ENCODE measurements around the gene KRT4. TPM values are rescaled to one million over a fixed set of nuclear protein-coding genes. Genes with fewer than 3 reads are reported as not detected.

The KRT4 gene
- total RNA-seq, 1 donor from 2014 or later: not detected

GRCh38 chr12:52782502-52782901, 31.4 kb downstream of the KRT4 start:
- TF ChIP-seq CTCF (IDR thresholded peaks at IDR 0.05; ENCODE audit: borderline replicate concordance): no peak
- H3K36me3 ChIP-seq: no peaks in the 10 kb centered on the region
- H3K27ac ChIP-seq (replicated peaks): no peak overlapping the region
- no peaks in the 10 kb centered on the region for H3K9me3 ChIP-seq (replicated peaks)
- H3K4me3 ChIP-seq: no peak overlapping the region
- intact Hi-C loops (cut with micrococcal nuclease): no loop called here
- peaks cover 87% of the 10 kb centered on the region for H3K27me3 ChIP-seq (ENCODE audit: low read depth)
- no peaks in the 10 kb centered on the region for H3K4me1 ChIP-seq
- no peak for DNase-seq

- H3K27ac ChIP-seq (replicated peaks): no peak overlapping the region
- intact Hi-C loops (cut with micrococcal nuclease): no loop called here
- DNase-seq: no peak
- H3K27me3 ChIP-seq (ENCODE audit: low read depth): peaks cover 87% of the 10 kb centered on the region
- H3K4me1 ChIP-seq: no peaks in the 10 kb centered on the region
- H3K36me3 ChIP-seq: no peaks in the 10 kb centered on the region
- H3K4me3 ChIP-seq: no peak overlapping the region
- H3K9me3 ChIP-seq (replicated peaks): no peaks in the 10 kb centered on the region
- no peak for TF ChIP-seq CTCF (IDR thresholded peaks at IDR 0.05; ENCODE audit: borderline replicate concordance)
Observed at GRCh38 chr12:52781399-52782082, 32.4 kb downstream of the KRT4 start.

- Histone ChIP-seq H3K27me3 (ENCODE audit: low read depth) (peaks cover 95% of the 10 kb centered on the region), H3K9me3 (replicated peaks) (no peaks in the 10 kb centered on the region), H3K36me3 (no peaks in the 10 kb centered on the region), H3K4me3 (no peak overlapping the region), H3K4me1 (no peaks in the 10 kb centered on the region), H3K27ac (replicated peaks) (no peak overlapping the region)
- intact Hi-C loops (cut with micrococcal nuclease): no loop called here
- DNase-seq: no peak
- TF ChIP-seq CTCF (IDR thresholded peaks at IDR 0.05; ENCODE audit: borderline replicate concordance): no peak
Observed at GRCh38 chr12:52779914-52780313, 34.0 kb downstream of the KRT4 start.

GRCh38 chr12:52778833-52779232, 35.1 kb downstream of the KRT4 start:
- Histone ChIP-seq H3K27ac (replicated peaks) (no peak overlapping the region), H3K4me1 (no peaks in the 10 kb centered on the region), H3K27me3 (ENCODE audit: low read depth) (peaks cover 91% of the 10 kb centered on the region), H3K4me3 (no peak overlapping the region), H3K9me3 (replicated peaks) (no peaks in the 10 kb centered on the region), H3K36me3 (no peaks in the 10 kb centered on the region)
- no peak for TF ChIP-seq CTCF (IDR thresholded peaks at IDR 0.05; ENCODE audit: borderline replicate concordance)
- intact Hi-C loops (cut with micrococcal nuclease): no loop called here
- no peak for DNase-seq

GRCh38 chr12:52777566-52777965, 36.4 kb downstream of the KRT4 start:
- no peak for TF ChIP-seq CTCF (IDR thresholded peaks at IDR 0.05; ENCODE audit: borderline replicate concordance)
- Histone ChIP-seq H3K27me3 (ENCODE audit: low read depth) (peaks cover 87% of the 10 kb centered on the region), H3K4me1 (no peaks in the 10 kb centered on the region), H3K27ac (replicated peaks) (no peak overlapping the region), H3K4me3 (no peak overlapping the region), H3K36me3 (no peaks in the 10 kb centered on the region), H3K9me3 (replicated peaks) (no peaks in the 10 kb centered on the region)
- DNase-seq: no peak
- intact Hi-C loops (cut with micrococcal nuclease): no loop called here

Measured in left ventricle myocardium inferior (tissue), 1 donor.